Measurements from ENCODE around the gene ZNF786.
"Not testable (repeated sequence)": the region's sequence is repeated elsewhere in the genome, so short reads cannot be mapped to it uniquely, and the experiment has no call there.

The ZNF786 gene

DNA sequence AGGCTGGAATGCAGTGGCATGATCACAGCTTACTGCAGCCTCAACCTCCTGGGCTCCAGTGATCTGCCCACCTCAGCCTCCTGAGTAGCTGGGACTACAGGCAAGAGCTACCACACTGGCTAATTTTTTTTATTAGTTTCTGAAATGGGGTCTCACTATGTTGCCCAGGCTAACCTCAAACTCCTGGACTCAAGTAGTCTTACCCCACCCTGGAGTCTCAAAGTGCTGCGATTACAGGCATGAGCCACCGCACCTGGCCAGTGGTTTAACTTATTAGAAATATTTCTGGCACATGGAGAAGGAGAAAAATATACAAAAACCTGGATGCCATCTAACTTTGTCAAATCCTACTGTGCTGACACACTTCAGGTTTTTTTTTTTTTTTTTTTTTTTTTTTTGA is 15.2 kb downstream of the ZNF786 start:
- no peak for DNase-seq

DNA sequence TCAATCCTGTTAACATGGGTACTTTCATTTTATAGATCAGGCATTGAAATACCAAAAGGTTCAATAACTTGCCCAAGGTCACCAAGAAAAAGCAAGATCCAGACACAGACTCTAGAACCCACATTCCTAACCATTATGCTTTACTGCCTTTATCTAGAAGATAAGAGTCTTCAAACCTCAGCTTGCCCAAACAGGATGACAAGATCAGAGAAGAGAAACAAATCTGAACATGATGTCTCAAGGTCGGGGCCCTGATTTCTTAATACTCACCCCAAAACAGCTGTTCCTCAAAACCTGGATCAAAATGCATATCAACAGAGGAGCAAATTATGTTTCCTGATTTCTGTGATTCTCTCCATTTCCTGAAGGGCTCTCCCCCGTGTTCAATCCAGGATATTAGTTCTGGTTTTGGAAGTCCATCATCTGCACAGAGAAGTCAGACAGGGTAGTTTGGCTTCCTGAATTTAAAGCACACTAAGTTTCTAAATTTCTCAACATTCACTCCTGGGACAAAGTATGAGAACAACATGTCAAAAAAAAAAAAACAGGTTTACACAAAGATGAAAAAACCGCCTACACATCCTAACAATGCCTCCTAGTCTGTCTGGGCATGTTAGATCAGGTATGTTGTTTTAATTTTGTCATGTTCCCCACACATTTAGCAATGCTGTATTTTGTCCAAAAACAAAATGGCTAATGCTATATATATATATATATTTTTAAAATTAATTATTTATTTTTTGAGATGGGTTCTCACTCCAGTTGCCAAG is 16.2 kb downstream of the ZNF786 start:
- no peak for DNase-seq

DNA sequence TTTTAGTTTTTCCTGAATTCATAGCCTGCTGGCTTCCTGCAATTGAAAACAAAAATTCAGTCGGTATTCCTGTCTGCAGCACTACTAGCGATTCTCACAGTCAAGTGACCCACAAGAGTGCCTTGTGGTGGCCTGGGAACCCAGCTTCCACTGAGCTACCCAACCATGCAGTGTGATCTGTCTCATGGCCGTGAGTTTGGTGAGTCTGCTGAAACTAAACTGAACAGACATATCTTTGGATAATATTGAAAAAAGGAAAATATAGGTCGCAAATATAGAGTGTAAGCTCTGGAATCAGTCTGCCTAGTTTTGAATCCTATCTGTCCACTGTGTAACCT is 18.1 kb downstream of the ZNF786 start:
- DNase-seq: no peak

DNA sequence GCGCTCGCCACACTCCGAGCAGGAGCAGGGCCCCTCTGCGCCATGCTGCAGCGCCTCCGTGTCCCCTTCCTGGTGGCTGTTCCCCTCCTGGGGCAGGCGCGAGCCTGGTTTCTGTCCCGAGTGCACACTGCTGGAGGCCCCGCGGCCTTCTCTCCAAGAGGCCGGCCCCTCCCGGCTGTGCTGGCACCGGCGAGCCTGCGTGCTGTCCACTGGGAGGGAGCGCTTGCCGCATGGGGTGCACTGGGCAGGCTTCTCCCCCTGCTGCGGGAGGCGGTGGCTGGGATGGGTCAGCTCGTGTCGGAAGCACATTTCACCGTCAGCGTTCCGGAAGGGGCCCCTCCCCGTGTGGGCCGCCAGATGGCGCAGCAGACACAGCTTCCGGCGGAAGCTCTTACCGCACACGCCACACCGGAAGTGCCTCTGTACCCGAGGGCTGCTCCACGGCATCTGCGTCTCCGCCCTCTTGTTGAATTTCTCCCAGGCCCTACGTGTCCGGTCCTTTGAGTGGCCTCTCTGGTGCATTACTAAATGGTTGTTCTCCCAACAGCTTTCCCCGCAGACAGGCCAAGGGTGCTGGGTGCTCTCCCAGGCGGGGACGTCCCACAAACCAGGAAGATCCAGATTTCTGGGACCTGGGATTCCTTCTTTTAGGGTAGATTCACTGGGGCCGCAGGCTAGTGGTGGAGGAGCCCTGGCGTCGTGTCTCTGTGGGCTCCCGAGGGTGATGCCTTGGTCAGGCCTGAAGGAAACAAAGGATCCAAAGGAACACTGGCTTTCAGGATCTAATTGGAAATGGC is 18.7 kb downstream of the ZNF786 start:
- peak; percentile 56 to 60 for DNase-seq

DNA sequence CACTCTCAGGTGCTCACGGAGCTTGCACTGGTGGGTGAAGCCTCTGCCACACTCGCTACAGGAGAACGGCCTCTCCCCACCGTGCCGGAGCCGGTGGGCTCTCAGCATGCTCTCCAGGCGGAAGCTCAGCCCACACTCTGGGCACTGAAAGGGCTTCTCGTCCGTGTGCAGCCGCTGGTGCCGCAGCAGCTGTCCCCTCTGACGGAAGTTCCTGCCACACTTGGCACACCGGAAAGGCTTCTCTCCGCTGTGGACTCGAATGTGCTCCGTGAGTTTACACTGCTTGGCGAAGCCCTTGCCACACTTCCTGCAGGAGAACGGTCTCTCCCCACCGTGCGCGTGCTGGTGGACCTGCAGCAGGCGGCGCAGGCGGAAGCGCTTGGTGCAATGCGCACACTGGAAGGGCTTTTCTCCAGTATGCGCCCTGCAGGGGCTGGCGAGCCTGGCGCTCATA is 19.3 kb downstream of the ZNF786 start:
- DNase-seq: no peak

DNA sequence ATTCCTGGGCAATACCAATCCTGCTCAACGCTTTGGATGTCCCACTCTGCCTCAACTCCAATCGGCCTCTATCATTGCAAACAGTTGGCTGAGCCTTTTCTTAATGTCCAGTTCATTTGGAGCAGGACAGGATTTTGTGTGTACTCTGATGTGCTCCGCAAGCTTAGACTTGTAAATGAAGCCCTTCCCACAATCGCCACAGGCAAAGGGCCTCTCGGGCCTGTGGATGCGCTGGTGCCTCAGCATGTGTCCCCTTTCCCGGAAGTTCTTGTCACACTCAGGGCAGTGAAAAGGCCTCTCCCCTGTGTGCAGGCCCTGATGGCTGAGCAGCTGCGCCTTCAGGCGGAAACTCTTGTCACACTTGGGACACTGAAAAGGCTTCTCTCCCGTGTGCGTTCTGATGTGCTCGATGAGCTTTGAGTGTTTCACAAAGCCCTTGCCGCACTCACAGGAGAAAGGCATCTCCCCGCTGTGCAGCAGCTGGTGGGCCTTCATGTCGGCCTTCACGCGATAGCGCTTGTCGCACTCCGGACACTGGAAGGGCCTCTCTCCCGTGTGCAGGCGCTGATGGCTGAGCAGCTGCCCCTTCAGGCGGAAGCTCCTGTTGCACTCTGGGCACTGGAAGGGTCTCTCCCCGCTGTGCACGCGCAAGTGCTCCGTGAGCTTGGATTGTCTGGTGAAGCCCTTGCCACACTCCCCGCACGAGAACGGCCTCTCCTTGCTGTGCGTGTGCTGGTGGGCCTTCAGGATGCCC is 20.0 kb downstream of the ZNF786 start:
- DNase-seq: no peak

DNA sequence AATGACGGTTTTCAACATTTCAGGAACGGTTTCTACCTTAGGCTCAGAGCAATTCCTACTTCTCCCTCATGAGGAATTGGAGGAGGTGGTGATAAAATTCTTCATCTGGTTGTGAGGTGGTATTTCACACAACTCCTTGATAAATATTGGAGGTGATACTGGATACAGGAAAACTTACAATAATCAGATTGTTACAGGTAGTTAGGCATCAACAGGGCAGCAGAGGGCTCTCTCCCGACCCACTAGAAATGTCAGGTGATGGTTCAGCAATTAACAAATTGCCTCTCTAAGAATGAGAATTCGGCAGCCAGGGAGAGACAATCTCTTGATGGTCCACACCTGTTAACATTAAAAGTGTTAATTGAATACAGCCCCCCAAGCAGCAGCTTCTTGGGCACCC is 22.6 kb downstream of the ZNF786 start:
- DNase-seq: no peak

DNA sequence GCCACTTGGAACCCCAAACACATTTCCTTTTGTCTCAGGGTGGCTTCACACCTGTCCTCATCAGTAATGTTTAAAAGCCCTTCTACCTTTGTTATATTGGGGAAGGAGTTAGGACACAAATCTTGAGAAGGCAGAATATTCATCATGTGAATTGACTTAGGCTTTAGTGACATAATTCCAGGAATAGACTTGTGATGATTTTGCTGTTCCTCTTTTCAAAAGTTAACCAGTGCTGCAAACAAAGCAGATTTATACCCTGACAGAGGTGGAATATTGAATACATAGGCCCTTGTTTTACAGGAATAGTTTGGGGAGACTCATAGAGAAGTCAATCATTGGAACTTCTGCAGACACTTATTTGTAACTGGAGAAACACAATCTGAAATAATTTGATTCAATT is 27.0 kb downstream of the ZNF786 start:
- no peak for DNase-seq

DNA sequence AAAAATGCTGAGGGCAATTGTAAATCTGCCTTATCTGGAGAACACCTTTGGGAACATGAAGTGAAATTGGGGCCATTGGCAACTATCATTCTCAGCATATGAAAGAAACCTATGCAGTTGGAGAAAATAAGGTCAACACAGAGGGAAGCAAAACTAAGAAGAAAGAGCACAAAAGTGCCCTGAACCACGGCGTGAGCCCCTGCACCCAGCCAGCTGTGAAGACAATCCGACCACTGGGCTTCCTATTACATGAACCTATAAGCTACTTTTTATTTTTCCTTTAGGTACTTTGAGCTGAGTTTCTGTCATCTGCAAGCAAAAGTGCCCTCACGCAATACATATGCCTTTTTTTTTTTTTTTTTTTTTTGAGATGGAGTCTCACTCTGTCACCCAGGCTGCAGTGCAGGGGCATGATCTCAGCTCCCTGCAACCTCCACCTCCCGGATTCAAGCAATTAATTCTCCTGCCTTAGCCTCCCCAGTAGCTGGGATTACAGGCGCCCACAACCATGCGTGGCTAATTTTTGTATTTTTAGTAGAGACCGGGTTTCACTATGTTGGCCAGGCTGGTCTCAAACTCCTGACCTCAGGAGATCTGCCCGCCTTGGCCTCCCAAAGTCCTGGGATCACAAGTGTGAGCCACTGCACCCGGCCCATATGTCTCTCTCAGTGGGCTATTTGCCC is 28.2 kb downstream of the ZNF786 start:
- DNase-seq: not testable (repeated sequence)

DNA sequence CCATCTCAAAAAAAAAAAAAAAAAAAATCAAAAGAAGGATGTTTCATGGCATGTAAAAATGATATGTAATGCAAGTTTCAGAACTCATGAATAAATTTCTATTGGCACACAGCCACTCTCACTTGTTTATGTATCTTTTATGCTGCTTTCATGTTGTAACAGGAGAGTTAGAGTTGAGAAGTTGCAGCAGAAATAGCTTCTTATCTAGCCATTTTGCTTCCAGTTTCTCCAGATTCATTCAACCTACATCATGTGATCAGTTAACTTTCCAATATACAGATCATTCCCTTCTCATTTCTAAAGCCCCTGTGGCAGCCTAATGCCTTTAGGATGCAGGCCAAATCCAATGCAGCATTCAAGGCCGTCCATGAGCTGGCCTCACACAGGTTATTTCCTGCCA is 30.4 kb downstream of the ZNF786 start:
- no peak for DNase-seq

DNA sequence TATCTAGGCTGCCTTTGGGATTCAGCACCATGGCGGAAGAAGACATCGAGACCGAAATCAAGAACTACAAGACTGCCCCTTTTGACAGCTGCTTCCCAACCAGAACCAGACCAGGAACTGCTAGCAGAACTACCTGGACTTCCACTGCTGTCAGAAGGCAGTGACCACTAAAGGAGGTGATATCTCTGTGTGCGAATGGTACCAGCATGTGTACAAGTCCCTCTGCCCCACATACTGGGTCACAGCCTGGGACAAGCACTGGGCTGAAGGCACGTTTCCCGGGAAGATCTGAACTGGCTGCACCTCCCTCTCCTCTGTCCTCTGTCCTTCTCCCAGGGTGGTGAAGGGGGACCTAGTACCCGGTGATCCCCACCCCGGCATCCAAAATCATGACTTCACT is 36.6 kb downstream of the ZNF786 start:
- DNase-seq: no peak

DNA sequence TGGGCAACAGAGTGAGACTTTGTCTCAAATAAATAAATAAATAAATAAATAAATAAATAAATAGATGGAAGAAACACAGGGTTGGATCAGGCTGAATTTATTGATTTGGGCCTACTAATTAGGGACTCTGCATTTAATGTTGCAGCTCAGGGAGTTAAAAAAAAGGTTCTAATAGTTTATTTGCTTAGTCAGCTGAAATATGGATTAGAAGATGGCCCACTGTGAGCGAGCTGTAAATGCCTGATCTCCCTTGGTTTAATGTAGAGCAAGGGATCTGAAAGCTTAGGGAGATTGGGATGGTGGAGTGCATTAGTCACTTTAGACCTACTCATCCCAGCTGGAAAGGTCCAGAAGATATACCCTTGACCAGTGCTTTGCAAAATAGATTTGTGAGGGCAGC is 37.1 kb downstream of the ZNF786 start:
- no peak for DNase-seq

DNA sequence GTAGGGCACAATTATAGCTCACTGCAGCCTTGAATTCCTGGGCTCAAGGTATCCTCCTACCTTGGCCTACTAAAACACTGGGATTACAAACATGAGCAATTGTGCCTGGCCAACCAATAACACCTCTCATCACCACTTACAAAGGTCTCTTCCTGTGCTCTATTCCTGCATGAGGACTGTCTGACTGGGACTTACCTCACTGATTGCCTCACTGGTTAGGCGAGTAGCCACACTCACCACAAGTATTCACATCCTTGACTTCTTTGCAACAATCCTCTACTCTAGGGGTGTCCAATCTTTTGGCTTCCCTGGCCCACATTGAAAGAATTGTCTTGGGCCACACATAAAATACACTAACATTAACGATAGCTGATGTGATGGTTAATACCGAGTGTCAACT is 39.6 kb downstream of the ZNF786 start:
- no peak for DNase-seq

DNA sequence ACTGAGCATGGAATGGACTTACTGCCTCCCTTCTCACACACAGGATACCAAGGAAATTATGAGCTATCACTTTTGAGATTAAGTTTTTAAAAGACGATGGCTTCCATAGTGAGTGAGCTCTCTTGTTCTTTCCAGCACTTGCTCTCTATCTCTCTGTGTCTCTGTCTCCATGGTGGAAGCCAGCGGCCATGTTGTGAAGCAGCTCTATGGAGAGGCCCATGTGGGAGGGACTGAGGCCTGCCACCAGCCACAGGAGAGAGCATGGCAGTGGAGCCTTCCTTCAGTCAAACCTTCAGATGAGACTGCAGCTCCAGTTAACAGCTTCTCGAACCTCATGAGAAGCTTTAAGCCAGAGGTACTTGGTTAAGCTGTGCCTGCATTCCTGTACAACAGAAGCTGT is 41.7 kb downstream of the ZNF786 start:
- DNase-seq: no peak

DNA sequence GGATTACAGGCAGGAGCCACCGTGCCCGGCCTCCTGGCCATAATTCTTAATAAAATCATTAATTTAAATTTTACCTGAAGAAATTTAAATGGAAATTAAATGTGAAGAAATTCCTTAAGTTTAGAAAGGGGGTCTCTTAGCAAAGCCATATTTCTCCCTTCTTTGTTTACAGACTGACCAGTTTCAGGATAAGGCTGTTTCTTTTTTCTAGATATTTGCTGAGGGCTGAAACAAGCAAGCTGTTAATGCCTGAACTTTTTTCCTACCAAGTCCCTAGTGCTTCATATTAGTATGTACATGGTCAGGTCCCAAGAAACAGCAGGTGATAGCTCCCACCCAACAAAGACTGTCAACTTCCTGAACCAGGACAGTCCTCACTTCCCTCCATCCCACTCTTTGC is 44.1 kb downstream of the ZNF786 start:
- DNase-seq: no peak

DNA sequence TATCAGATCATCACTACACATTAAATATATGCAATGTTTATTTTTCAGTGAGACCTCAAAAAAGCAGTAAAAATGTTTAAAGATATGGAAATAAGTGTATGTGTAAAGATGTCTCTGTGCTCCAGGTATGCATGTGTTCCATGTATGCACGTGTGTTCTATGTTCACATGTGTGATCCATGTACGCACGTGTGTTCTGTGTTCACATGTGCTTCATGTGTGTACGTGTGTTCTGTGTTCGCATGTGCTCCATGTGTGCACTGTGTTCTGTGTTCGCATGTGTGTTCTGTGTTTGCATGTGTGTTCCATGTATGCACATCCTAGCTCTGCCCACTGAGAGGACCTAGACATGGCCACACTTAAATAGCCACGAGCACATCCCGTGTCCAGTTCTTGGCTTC is 46.6 kb downstream of the ZNF786 start:
- no peak for DNase-seq

DNA sequence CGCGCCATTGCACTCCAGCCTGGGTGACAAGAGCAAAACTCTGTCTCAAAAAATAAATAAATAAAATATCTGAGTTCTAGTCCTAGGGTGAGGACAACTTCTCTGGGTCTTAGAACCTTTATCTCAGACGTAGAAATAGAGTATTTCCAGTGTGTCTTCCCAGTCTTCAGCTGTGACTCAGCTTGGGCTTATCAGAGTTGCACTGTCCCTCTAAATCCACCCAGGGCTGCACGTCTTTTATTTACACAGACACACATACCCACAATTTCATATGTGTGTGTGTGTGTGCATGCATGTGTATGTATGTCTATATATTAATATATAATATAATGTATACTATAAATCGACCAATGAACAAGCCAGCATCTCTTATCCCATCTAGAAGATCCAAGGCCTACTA is 49.2 kb downstream of the ZNF786 start:
- no peak for DNase-seq

DNA sequence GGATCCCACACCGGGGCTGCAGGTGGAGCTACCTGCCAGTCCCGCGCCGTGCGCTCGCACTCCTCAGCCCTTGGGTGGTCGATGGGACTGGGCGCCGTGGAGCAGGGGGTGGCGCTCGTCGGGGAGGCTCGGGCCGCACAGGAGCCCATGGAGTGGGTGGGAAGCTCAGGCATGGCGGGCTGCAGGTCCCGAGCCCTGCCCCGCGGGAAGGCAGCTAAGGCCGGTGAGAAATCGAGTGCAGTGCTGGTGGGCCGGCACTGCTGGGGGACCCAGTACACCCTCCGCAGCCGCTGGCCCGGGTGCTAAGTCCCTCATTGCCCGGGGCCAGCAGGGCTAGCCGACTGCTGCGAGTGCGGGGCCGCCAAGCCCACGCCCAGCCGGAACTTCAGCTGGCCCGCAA is 51.9 kb downstream of the ZNF786 start:
- DNase-seq: not testable (repeated sequence)

DNA sequence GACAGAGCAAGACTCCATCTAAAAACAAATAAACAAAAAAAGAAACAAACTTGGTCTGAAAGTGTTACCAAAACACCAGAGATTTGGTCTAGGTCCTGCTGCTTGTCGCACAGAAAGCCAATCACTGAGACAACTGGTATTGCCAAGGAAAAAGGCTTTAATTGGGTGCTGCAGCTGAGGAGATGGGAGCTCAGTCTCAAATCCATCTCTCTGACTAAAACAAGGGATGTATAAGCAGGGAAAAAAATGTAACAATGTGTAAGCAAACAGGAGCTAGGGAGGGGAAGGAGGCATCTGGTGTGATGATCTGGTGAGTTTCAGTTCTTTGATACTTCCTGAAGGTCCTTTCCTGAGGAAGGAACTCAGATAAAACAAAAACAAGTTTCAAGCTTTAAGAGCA is 53.8 kb downstream of the ZNF786 start:
- no peak for DNase-seq

DNA sequence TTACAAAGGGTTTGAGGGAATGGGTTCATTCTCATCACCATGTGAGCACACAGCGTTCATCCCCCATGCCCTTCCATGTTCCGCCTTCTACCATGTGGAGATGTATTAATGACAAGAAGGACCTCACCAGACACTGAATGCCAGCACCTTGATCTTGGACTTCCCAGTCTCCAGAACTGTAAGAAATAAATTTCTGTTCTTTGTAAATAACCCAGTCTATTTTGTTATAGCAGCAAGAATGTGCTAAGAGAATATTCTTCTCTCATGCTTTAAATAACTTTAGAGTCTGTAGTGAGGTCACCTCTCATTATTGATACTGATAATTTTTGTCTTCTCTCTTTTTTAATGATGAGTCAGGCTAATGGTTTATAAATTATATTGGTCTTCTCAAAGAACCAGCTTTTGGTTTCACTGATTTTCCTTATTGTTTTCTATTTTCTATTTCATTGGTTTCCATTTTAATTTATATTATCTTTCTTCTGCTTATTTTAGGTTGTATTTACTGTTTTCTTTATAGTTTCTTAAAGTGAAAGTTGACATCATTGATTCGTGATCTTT is 59.1 kb downstream of the ZNF786 start:
- DNase-seq: no peak

DNA sequence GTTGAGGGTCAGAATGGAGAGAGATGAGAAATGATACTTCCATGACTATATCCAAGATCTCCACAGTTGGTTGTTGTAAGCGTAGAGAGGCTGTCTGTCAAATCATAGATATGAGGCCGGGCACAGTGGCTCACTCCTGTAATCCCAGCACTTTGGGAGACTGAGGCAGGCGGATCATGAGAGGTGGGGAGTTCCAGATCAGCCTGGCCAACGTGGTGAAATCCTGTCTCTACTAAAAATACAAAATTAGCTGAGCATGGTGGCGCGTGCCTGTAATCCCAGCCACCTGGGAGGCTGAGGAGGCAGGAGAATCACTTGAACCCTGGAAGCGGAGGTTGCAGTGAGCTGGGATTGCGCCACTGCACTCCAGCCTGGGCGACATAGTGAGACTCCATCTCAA is 60.1 kb downstream of the ZNF786 start:
- DNase-seq: not testable (repeated sequence)

DNA sequence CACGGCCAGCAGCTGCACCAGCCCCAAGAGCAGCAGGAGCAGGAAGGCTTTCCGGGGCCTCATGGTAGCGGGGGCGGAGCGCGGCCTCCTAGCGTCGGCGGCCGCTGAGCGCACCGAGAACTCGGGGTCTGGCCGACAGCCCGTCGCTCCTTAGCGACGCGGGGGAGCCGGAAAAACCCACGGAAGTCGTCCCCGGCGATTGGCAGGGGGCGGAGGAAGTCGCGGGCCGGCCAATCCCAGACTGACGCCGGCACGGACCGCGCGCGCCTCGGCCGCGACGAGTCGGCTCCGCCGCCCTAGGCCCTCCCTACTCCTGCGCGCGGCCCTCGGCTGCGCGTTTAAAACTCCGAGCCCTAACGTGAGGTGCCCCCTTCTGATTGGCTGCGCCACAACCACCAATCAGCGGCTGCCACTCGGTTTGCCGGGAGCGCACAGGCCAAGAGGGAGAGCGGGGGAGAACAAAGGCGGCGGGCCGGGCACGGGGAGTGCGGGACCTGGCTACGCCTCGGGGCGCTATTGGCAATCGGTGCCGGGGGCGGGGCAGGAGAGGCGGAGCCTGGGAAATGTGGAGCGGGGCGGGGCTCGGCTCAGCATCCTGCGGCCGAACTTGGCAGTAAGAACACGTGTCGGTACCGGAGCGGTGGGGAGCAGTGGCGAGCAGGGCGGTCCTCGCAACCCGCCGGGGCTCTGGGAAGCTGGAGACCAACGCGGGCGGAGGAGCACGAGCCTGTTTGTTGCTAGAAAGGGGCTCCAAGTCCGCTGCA is 62.0 kb downstream of the ZNF786 start, which contains the start of gene PDIA4:
TSS of gene PDIA4 (minus strand) at position 160 of the 764 bp plus-strand sequence. CDS start at position 63, 97 bp downstream.
- DNase-seq: peak; percentile 100
